Measurements from ENCODE around the gene TBC1D14.
A peak's percentile ranks its signal among the peaks of the same experiment; 100 is the strongest.

Gene TBC1D14

GRCh38 chr4:7027284-7027683 lies 117.7 kb downstream of the TBC1D14 start:
- no peak for DNase-seq

GRCh38 chr4:7027913-7028312 lies 118.3 kb downstream of the TBC1D14 start:
- no peak for DNase-seq

GRCh38 chr4:7029212-7029611 lies 119.6 kb downstream of the TBC1D14 start:
- no peak for DNase-seq

- DNase-seq, result no peak
Observed at GRCh38 chr4:7029921-7030320, 120.3 kb downstream of the TBC1D14 start.

- no peak for DNase-seq
Observed at GRCh38 chr4:7030856-7031255, 121.2 kb downstream of the TBC1D14 start.

- DNase-seq, result peak; percentile 42
Observed at GRCh38 chr4:7031558-7032449, 122.2 kb downstream of the TBC1D14 start.

- DNase-seq, result no peak
Observed at GRCh38 chr4:7032596-7032995, 123.0 kb downstream of the TBC1D14 start.

- DNase-seq, result no peak
Observed at GRCh38 chr4:7034262-7035081, 124.8 kb downstream of the TBC1D14 start.

GRCh38 chr4:7037425-7037824 lies 127.8 kb downstream of the TBC1D14 start:
- DNase-seq, result no peak

GRCh38 chr4:7040765-7041164 lies 131.1 kb downstream of the TBC1D14 start:
- no peak for DNase-seq

- DNase-seq, result no peak
Observed at GRCh38 chr4:7041246-7041645, 131.6 kb downstream of the TBC1D14 start.

GRCh38 chr4:7041801-7042502 lies 132.3 kb downstream of the TBC1D14 start:
- no peak for DNase-seq

GRCh38 chr4:7042503-7043283 lies 133.1 kb downstream of the TBC1D14 start:
- DNase-seq, result peak; percentile 97

GRCh38 chr4:7043284-7044136 lies 133.9 kb downstream of the TBC1D14 start, which contains the start of gene TADA2B:
Gene TADA2B (plus strand): TSS chr4:7043372. CDS start chr4:7043580, 208 bp downstream.
- DNase-seq, result peak; percentile 41

- DNase-seq, result no peak
Observed at GRCh38 chr4:7044137-7044930, 134.7 kb downstream of the TBC1D14 start.

GRCh38 chr4:7045553-7045952 lies 135.9 kb downstream of the TBC1D14 start:
- DNase-seq, result no peak

- DNase-seq, result no peak
Observed at GRCh38 chr4:7045961-7046921, 136.6 kb downstream of the TBC1D14 start.

- DNase-seq, result no peak
Observed at GRCh38 chr4:7046971-7047370, 137.3 kb downstream of the TBC1D14 start.

- no peak for DNase-seq
Observed at GRCh38 chr4:7048642-7049041, 139.0 kb downstream of the TBC1D14 start.
